HG02943 (cell line): ENCODE results near the gene ZNF79.

Experiments used
- ATAC-seq: cut with Tn5 transposase; IDR thresholded peaks from one replicate; pipeline ENCODE4 v1.9.1; 2021; ENCODE audit warnings: mild to moderate bottlenecking, low read depth, moderate library complexity; ENCODE audit not compliant: unreplicated experiment

Gene ZNF79

GRCh38 chr9:127423934-127424675, at the start of gene ZNF79:
ZNF79 (plus strand) TSS chr9:127424382; CDS start chr9:127424788, 406 bp downstream.
- ATAC-seq, result peak; percentile 92

DNA sequence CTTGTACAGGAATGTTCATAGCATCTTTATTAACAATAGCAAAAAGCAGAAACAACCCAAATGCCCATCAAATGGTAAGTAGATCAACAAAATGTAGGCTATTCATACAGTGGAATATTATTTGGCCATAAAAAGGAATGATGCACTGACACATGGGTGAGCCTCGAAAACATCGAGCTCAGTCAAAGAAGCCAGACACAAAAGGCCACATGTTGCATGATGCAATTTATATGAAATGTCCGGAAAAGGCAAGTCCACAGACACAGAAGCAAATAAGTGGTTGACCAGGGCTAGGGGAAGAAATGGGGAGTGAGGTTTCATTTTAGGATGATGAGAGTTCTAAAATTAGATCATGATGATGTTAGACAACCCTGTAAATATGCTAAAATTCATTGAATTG, 43.7 kb upstream of the ZNF79 start:
- no peak for ATAC-seq

GRCh38 chr9:127382541-127382940, 41.6 kb upstream of the ZNF79 start:
- ATAC-seq, result no peak

DNA sequence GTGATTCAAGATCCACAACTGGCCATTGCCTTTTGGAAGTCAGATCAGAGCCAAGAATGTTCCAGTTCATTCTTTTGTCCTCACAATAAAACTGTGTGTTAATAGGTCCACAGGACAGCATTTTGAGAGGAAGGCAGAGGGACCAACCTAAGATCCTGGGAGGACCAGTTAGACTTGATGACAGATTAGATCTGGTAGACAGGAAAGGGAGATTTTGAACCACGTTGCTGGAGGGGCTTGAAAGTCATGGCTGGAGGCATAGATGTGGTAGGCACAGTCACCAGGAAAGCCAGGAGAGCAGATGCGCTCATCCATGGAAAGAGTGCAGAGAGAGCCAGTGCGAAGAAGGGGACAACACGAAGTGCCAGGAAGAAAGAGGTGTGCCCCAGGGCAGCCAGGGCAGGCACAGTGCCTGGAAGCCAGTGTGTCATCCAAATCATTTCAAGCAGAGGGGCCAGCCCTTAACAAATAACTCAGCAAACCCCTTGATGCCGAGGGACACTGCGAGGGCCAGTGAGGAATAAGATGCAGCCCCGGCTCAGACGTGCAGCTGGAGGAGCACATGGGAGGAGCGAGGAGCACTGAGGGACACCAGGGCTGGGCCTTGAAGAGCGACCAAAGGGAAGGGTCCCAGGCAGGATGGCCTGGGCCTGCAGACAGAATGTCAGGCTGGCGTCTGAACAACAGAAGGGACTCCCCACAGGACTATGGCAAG, 40.0 kb upstream of the ZNF79 start:
- ATAC-seq, result no peak

DNA sequence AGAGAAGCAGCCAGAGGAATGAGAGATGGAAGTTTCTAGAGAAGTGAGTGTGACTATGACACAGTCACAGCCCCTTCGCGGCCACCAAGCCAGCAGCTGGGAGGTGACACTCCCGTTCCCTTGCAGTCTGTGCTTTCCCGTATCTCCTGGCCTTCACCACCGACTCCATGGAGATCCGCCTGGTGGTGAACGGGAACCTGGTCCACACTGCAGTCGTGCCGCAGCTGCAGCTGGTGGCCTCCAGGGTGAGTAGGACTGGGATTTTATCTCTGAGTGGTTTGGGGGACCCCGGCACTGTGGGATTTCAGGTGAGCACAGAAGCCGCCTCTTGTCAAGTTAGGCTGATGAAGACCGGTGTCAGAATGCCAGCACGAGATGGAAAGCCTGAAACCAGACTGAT, 39.3 kb upstream of the ZNF79 start:
- no peak for ATAC-seq

- ATAC-seq, result no peak
Observed at GRCh38 chr9:127386249-127386648, 37.9 kb upstream of the ZNF79 start.

GRCh38 chr9:127386981-127387380, 37.2 kb upstream of the ZNF79 start:
- no peak for ATAC-seq

DNA sequence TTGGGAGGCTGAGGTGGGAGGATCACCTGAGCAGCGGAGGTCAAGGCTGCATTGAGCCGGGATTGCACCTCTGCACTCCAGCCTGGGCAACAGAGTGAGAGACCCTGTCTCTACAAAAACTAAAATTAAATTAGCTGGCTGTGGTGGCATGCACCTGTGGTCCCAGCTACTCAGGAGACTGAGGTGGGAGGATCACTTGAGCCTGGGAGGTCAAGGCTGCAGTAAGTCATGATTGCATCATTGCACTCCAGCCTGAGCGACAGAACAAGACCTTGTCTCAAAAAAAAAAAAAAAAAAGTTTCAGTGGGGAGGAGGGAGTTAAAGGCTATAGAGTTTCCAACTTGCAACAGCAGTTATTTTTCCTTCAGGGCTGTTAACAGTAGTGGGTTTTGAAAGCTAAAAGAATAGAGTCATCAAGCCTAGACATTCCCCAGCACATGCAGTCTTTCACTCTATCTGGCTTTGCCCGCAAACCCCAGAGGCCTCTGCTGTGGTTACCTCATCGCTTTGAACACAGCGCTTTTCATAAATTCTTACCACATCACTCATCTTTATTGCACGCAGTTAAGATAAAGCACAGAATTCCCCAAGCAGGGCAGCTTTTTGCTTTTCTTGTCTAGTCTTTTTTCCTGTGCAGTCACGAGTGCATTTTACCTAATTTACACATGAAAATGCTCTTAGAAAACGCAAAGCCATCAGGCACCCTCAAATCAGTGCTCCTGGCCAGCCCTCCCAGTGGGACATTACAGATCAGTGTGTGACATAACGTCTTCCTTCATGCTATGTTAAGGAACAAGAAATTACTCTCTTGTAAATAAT, 35.9 kb upstream of the ZNF79 start:
- ATAC-seq, result no peak

- no peak for ATAC-seq
Observed at GRCh38 chr9:127388856-127389238, 35.3 kb upstream of the ZNF79 start.

DNA sequence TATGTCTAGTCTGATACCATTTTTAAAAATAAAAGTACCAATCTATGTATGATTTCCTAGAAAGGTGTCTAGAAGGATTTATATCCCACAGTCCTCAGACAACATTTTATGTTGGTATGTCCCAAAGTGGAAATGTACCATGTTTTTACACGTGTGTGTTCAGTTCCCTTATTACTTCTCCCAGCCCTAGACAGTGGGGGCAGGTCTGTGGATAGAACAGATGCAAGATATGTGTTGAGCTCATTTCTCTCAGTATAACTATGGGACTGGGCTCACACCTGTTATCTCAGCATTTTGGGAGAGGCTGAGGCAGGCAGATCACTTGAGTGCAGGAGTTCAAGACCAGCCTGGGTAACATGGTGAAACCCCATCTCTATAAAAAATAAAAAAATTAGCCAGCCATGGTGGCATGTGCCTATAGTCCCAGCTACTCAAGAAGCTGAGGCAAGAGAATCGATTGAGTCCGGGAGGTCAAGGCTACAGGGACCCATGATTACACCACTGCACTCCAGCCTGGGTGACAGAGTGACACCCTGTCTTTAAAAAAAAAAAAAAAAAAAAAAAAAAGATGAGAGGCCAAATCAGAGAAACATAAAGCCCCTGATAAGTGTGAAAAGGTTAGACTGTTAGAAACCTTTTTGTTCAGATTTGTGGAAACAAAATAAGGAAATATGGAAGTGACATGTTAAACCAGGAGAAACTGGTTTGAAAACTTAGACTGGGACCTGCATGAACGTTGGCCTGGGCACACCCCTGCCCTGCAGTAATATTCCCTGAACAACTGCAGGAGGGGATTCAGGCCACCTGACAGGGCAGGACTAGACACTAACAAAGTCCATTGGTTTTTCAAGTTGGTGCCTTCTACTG, 34.6 kb upstream of the ZNF79 start:
- no peak for ATAC-seq

GRCh38 chr9:127390248-127390545, 34.0 kb upstream of the ZNF79 start:
- no peak for ATAC-seq

GRCh38 chr9:127390563-127390962, 33.6 kb upstream of the ZNF79 start:
- no peak for ATAC-seq

DNA sequence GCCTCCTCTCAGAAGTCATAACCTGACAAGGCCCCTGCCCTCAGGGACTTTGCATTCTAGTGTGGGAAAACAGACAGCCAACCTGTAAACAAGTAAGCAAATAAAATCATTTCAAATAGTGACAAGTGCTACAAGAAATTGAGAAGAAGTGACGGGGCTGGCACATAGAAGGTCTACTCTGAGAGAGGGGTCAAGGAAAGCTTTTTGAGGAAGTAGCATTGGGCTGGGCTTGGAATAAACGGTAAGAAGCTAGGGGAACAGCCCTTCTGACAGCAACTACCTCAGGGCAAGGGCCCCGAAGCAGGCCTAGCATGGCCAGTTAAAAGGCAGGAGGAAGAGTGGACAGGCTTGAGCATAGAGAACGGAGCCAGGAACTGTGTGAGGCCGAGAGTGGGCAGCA, 32.0 kb upstream of the ZNF79 start:
- ATAC-seq, result no peak

DNA sequence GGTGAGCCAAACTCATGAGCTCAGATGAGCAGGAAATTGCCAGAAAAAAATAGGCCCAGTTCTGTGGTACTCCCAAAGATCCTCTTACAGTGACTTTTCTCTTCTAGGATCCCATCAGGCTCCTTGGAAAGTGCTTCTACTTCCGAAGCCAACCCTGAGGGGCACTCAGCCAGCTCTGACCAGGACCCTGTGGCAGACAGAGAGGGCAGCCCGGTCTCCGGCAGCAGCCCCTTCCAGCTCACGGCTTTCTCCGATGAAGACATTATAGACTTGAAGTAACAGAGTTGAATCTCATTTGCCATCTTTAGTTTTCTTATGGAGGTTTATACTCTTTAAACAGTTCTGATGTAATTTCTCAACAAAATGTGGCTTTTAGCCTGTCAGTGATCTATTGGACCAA, 31.2 kb upstream of the ZNF79 start:
- no peak for ATAC-seq

DNA sequence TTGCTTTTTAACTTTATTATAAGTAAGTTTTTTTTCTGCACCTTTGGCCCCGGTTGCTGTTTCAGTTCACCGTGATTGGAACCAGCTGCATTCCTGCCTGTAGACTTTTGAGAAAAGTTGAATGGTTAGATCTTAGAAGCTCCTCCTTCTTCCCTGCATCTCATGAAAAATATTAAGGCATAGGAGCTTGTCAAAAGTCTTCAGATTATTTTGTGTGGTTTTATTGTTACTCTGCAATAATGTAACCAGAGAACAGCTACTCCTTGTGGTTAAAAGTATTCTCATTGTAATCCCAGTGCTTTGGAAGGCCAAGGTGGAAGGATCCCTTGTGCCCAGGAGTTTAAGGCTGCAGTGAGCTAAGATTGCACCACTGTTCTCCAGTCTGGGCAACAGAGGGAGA, 30.5 kb upstream of the ZNF79 start:
- ATAC-seq, result no peak

GRCh38 chr9:127395497-127396252, 28.5 kb upstream of the ZNF79 start:
- ATAC-seq, result no peak

DNA sequence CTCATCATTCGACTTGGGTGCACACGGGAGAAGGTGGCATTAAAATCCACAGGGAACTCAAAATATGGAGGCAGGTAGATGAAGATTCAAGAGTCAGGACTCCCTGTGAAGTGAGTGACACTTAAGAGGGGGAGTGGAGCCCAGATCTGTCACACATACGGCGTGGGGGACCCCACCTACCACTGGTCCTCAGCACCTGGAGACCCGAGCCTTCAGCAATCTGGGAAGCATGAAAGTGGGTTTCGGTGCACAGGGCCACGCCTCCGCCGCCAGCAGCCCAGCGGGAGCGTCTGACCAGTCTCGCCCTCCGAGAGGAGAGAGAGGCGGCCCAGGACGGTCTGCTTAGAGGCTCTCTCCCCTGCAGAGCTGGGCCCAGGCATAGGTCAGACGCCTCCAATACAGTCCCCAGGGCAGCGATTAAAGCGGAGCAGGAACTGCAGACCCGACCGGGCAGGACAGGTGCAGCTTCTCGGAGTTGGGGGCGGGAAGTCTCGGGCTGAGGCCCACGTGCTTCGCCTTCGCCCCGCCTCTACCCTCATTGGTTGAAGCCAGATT, 27.9 kb upstream of the ZNF79 start:
- ATAC-seq, result no peak

DNA sequence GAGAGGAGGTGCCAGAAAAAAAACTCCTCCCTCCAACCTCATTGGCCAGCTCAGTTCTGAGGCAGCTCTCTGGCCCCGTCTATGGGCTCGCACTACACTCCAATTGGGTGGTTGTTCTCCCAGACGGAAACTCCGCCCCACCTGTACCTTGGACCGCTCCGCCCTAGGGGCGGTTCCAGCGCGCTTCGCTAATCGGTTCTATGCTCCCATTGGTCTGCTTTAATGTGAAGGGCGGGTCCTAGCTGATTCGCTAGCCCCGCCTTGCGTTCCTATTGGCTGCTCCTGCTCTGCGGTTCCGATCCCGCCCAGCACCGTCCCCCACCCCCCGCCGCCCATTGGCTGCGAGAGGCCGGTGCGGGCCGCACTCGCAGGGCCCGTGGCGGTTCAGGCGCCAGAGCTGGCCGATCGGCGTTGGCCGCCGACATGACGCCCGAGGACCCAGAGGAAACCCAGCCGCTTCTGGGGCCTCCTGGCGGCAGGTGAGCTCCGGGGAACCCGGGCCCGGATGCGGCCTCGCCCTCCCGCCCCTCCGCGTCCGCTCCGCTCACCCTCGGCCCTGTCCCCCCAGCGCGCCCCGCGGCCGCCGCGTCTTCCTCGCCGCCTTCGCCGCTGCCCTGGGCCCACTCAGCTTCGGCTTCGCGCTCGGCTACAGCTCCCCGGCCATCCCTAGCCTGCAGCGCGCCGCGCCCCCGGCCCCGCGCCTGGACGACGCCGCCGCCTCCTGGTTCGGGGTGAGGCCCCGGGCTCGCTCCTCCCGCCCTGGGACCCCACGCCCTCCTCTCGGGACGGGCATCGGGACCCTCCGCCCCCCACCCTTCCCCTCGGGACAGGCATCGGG, 27.2 kb upstream of the ZNF79 start, which contains the start of gene SLC2A8:
TSS of gene SLC2A8 (plus strand) at position 362 of the 838 bp plus-strand sequence. CDS start at position 424, 62 bp downstream.
- ATAC-seq, result peak; percentile 93
